A673 (cell line): ENCODE measurements around the gene ZNF518B. TPM values are rescaled to one million over a fixed set of nuclear protein-coding genes. Genes with fewer than 3 reads are reported as not detected.

Experiments used
- BruUV-seq: library from RNA; stranded (reverse); fragments of 400-500 nt; replicated peaks from 2 replicates; lab custom pipeline; 2021; lab: Mats Ljungman, UMichigan
- CTCF ChIA-PET: fragments of 300-600 bp; sonication (Branson Sonifier 250); formaldehyde crosslinking; loops from one replicate; lab custom pipeline; 2022; ENCODE audit warnings: antibody characterized with exemption; lab: Charles Lee
- POLR2A ChIA-PET: fragments of 300-600 bp; sonication (Branson Sonifier 250); formaldehyde crosslinking; loops from one replicate; lab custom pipeline; 2022; ENCODE audit warnings: antibody characterized with exemption; ENCODE audit not compliant: low non-redundant PET; lab: Charles Lee
- DNase-seq: peaks from one replicate; pipeline ENCODE4 v3.0.0-alpha.2; 2015; ENCODE audit warnings: low spot score
- H3K27ac ChIP-seq: fragments of 200-600 bp; sonication (generic); 2 replicates; pipeline ENCODE4 v1.5.1; 2016; ENCODE audit warnings: mixed run types, low read depth, mild to moderate bottlenecking, mixed read lengths, antibody characterized with exemption, low read length; ENCODE audit not compliant: poor library complexity, severe bottlenecking
- H3K27me3 ChIP-seq: fragments of 200-600 bp; sonication (generic); replicated peaks from 2 replicates; pipeline ENCODE4 v1.6.1; 2017; ENCODE audit warnings: mixed run types, low read depth, mild to moderate bottlenecking, mixed read lengths, antibody characterized with exemption, low read length; ENCODE audit not compliant: insufficient read depth, poor library complexity
- H3K36me3 ChIP-seq: fragments of 200-600 bp; sonication (generic); 2 replicates; pipeline ENCODE4 v1.6.1; 2016; ENCODE audit warnings: mixed run types, mild to moderate bottlenecking, mixed read lengths, antibody characterized with exemption, low read length; ENCODE audit not compliant: insufficient read depth, poor library complexity, severe bottlenecking
- H3K4me1 ChIP-seq: fragments of 200-600 bp; sonication (generic); 2 replicates; pipeline ENCODE4 v1.6.1; 2017; ENCODE audit warnings: mixed run types, mild to moderate bottlenecking, mixed read lengths, antibody characterized with exemption, low read length; ENCODE audit not compliant: insufficient read depth, poor library complexity, severe bottlenecking
- H3K4me3 ChIP-seq: fragments of 200-600 bp; sonication (generic); 2 replicates; pipeline ENCODE4 v1.5.1; 2016; ENCODE audit warnings: low read depth, mixed run types, mild to moderate bottlenecking, mixed read lengths, low read length; ENCODE audit not compliant: poor library complexity, severe bottlenecking
- H3K9me3 ChIP-seq: fragments of 200-600 bp; sonication (generic); 2 replicates; pipeline ENCODE4 v1.6.1; 2016; ENCODE audit warnings: mixed run types, low read depth, mild to moderate bottlenecking, mixed read lengths, antibody characterized with exemption, low read length; ENCODE audit not compliant: poor library complexity, severe bottlenecking
- EZH2 ChIP-seq: fragments of 200-600 bp; sonication (generic); IDR thresholded peaks from 2 replicates; pipeline ENCODE4 v1.6.1; 2017; ENCODE audit warnings: borderline replicate concordance, low read depth, mild to moderate bottlenecking, mixed read lengths, antibody characterized with exemption, low read length; ENCODE audit not compliant: poor library complexity, severe bottlenecking
- intact Hi-C: fragments of 100-400 bp; cut with micrococcal nuclease; formaldehyde crosslinking; loops from one replicate; pipeline ENCODE4 v1.10.0; 2022; ENCODE audit not compliant: unreplicated experiment
- total RNA-seq: library from RNA; stranded (reverse); gene quantifications from 2 replicates; pipeline ENCODE4 v1.2.3, GENCODE V29; 2021
- TF ChIP-seq, protein P1 (sequence below): fragments of 300-800, 200-600 bp; sonication (generic); conservative IDR thresholded peaks from 2 replicates; pipeline ENCODE4 v1.5.1; 2017; ENCODE audit warnings: low read depth, mild to moderate bottlenecking, antibody characterized with exemption, low read length, moderate library complexity, mixed read lengths

The ZNF518B gene
- total RNA-seq, 1 experiment from 2014 or later: not detected

DNA sequence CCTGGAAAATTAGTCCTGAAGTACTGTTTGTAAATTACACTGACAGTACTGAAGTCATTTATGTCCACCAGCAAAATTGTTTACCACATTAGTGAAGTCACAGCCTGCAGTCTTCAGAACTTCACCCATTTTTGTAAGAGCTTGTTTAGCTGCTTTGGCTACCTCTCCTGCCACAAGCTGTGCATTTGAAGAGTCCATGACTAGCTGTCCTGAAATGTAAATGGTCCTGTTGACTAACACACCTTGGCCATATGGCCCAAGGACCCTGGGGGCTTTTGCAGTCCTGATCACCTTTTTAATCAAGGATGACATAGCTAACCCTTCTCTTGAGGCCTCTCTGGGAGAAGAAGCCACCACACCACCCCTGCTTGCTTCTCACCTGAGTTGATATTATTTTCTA, 21.4 kb upstream of the ZNF518B start:
- BruUV-seq: no TSS peak
- CTCF ChIA-PET: no interaction called here
- H3K27ac ChIP-seq: no peak overlapping the region

DNA sequence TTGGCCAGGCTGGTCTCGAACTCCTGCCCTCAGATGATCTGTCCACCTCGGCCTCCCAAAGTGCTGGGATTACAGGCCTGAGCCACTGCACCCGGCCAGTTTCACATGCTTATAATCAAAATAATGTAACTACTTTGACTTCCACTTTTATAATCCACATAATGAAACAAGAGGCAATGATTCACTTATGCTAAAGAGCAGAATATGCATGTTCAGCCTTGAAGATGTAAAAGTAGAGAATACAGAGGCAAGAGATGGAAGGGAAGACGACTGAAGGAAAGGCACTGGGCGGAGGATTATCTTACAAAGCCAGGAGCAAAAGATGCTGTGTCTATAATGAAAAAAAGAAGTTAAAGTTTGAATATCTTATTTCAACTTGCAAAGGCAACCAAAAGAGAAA, 13.3 kb upstream of the ZNF518B start:
- Histone ChIP-seq H3K27me3 (no peaks in the 10 kb centered on the region), H3K27ac (no peak overlapping the region), H3K4me1 (no peaks in the 10 kb centered on the region), H3K9me3 (no peaks in the 10 kb centered on the region), H3K36me3 (no peaks in the 10 kb centered on the region), H3K4me3 (no peak overlapping the region)
- no peak for DNase-seq
- intact Hi-C loops: no loop called here
- POLR2A ChIA-PET: no interaction called here
- CTCF ChIA-PET: no interaction called here
- no TSS peak for BruUV-seq
- no peak for TF ChIP-seq EZH2
- TF ChIP-seq, protein P1, sequence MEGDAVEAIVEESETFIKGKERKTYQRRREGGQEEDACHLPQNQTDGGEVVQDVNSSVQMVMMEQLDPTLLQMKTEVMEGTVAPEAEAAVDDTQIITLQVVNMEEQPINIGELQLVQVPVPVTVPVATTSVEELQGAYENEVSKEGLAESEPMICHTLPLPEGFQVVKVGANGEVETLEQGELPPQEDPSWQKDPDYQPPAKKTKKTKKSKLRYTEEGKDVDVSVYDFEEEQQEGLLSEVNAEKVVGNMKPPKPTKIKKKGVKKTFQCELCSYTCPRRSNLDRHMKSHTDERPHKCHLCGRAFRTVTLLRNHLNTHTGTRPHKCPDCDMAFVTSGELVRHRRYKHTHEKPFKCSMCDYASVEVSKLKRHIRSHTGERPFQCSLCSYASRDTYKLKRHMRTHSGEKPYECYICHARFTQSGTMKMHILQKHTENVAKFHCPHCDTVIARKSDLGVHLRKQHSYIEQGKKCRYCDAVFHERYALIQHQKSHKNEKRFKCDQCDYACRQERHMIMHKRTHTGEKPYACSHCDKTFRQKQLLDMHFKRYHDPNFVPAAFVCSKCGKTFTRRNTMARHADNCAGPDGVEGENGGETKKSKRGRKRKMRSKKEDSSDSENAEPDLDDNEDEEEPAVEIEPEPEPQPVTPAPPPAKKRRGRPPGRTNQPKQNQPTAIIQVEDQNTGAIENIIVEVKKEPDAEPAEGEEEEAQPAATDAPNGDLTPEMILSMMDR: no peak

More for the DNA sequence above, 21.4 kb upstream of the ZNF518B start:
- no peaks in the 10 kb centered on the region for H3K36me3 ChIP-seq
- DNase-seq: no peak
- H3K4me1 ChIP-seq: no peaks in the 10 kb centered on the region
- TF ChIP-seq, protein P1: no peak
- no peak for TF ChIP-seq EZH2
- no peak overlapping the region for H3K4me3 ChIP-seq
- POLR2A ChIA-PET: no interaction called here
- H3K27me3 ChIP-seq: no peaks in the 10 kb centered on the region
- intact Hi-C loops: no loop called here
- no peaks in the 10 kb centered on the region for H3K9me3 ChIP-seq

DNA sequence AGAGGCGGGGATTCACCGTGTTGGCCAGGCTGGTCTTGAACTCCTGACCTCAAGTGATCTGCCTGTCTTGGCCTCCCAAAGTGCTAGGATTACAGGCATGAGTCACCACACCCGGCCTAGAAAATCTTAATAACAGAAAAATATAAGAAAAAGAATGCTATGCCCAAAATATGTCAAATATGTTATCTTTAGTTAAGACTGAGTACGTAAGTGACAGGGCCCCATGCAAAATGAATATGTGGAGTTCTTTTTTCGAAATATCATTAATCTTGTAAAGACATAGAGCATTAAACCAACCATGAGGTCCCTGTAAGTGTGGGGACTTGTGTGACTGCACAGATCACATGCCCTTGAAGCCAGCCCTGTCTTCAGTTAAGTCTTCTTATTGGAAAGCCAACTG, 8.9 kb upstream of the ZNF518B start:
- ChIA-PET POLR2A (no interaction called here), CTCF (no interaction called here)
- H3K9me3 ChIP-seq: peaks cover 4% of the 10 kb centered on the region
- intact Hi-C loops: no loop called here
- TF ChIP-seq, protein P1: no peak
- no peak for TF ChIP-seq EZH2
- no peak for DNase-seq
- H3K4me1 ChIP-seq: no peaks in the 10 kb centered on the region
- H3K4me3 ChIP-seq: no peak overlapping the region
- H3K27me3 ChIP-seq: no peaks in the 10 kb centered on the region
- no peak overlapping the region for H3K27ac ChIP-seq
- no TSS peak for BruUV-seq
- H3K36me3 ChIP-seq: no peaks in the 10 kb centered on the region
